Ishikawa (cell line): Measurements from ENCODE around the gene CABP1.

Experiments used
- CEBPB ChIP-seq: IDR thresholded peaks from 2 replicates; pipeline ENCODE4 v1.6.1; 2012
- CREB1 ChIP-seq: IDR thresholded peaks from 2 replicates; pipeline ENCODE4 v1.6.1; 2012; ENCODE audit warnings: low read depth
- EGR1 ChIP-seq: IDR thresholded peaks from 2 replicates; pipeline ENCODE4 v1.6.1; 2012
- EP300 ChIP-seq: IDR thresholded peaks from 2 replicates; pipeline ENCODE4 v1.6.1; 2012; ENCODE audit warnings: borderline replicate concordance
- FOXM1 ChIP-seq: IDR thresholded peaks from 2 replicates; pipeline ENCODE4 v1.6.1; 2012; ENCODE audit warnings: low read depth, borderline replicate concordance
- MAX ChIP-seq: IDR thresholded peaks from 2 replicates; pipeline ENCODE4 v1.6.1; 2012
- NFIC ChIP-seq: IDR thresholded peaks from 2 replicates; pipeline ENCODE4 v1.6.1; 2012
- RAD21 ChIP-seq: IDR thresholded peaks from 2 replicates; pipeline ENCODE4 v1.6.1; 2012; ENCODE audit warnings: low read depth
- REST ChIP-seq: IDR thresholded peaks from 2 replicates; pipeline ENCODE4 v1.6.1; 2012; ENCODE audit warnings: low read depth, mild to moderate bottlenecking
- TAF1 ChIP-seq: IDR thresholded peaks from 2 replicates; pipeline ENCODE4 v1.6.1; 2012; ENCODE audit warnings: low read depth, mild to moderate bottlenecking
- TCF12 ChIP-seq: IDR thresholded peaks from 2 replicates; pipeline ENCODE4 v1.6.1; 2012; ENCODE audit warnings: low read depth
- TEAD4 ChIP-seq: IDR thresholded peaks from 2 replicates; pipeline ENCODE4 v1.6.1; 2012
- USF1 ChIP-seq: IDR thresholded peaks from 2 replicates; pipeline ENCODE4 v1.6.1; 2012
- YY1 ChIP-seq: IDR thresholded peaks from 2 replicates; pipeline ENCODE4 v1.6.1; 2012; ENCODE audit warnings: low read depth
- ZBTB7A ChIP-seq: IDR thresholded peaks from 2 replicates; pipeline ENCODE4 v1.6.1; 2012; ENCODE audit warnings: low read depth

CABP1 gene

GRCh38 chr12:120706029-120706428, 65.6 kb downstream of the CABP1 start:
- TF ChIP-seq ZBTB7A (no peak), MAX (no peak), CREB1 (no peak)

GRCh38 chr12:120708651-120709050, 68.2 kb downstream of the CABP1 start:
- no peak for TF ChIP-seq ZBTB7A
- TF ChIP-seq REST, result no peak
- TF ChIP-seq FOXM1, result no peak
- no peak for TF ChIP-seq NFIC
- TF ChIP-seq TAF1, result no peak
- no peak for TF ChIP-seq EGR1
- TF ChIP-seq MAX, result no peak
- no peak for TF ChIP-seq CEBPB
- TF ChIP-seq TEAD4, result no peak
- TF ChIP-seq USF1, result no peak
- TF ChIP-seq EP300, result no peak
- no peak for TF ChIP-seq TCF12
- TF ChIP-seq YY1, result no peak
- no peak for TF ChIP-seq RAD21
- TF ChIP-seq CREB1, result no peak

- peak; percentile 60; the same call in 1 of the 2 replicates for TF ChIP-seq TAF1
- 0 out of 2 replicates have a peak, but pooled peaks have one; percentile 22 for TF ChIP-seq REST
- 0 out of 2 replicates have a peak, but pooled peaks have one; percentile 22 for TF ChIP-seq MAX
- TF ChIP-seq YY1, result peak; percentile 93
- peak; percentile 55; the same call in 1 of the 2 replicates for TF ChIP-seq EGR1
- TF ChIP-seq NFIC, result no peak
Measured at GRCh38 chr12:120710031-120710804, 69.8 kb downstream of the CABP1 start, which contains the start of gene UNC119B. Gene UNC119B, plus strand, starts transcription at chr12:120710458. Its CDS starts 17 bp downstream, at chr12:120710475.

- TF ChIP-seq TEAD4 (peak; percentile 50), FOXM1 (no peak), RAD21 (no peak)
Measured at GRCh38 chr12:120710805-120711296, 70.4 kb downstream of the CABP1 start.

- no peak for TF ChIP-seq EP300
- no peak for TF ChIP-seq YY1
- no peak for TF ChIP-seq FOXM1
Measured at GRCh38 chr12:120711411-120711810, 71.0 kb downstream of the CABP1 start.

GRCh38 chr12:120712610-120713009, 72.2 kb downstream of the CABP1 start:
- TF ChIP-seq REST (no peak), TAF1 (no peak), TEAD4 (no peak), NFIC (no peak), EP300 (no peak), CEBPB (no peak)
